Activated B cell treated with CpG ODN at 0.5 μM for 24 hours (primary cell): ENCODE results near the gene SMDT1. TPM values are rescaled to one million over a fixed set of nuclear protein-coding genes. Genes with fewer than 3 reads are reported as not detected.

Experiments used
- ATAC-seq: fragments of 200-7000 bp; cut with Tn5 transposase; one replicate; pipeline ENCODE4 v1.10.0; 2021; ENCODE audit warnings: low read depth, mild to moderate bottlenecking, moderate library complexity
- CTCF ChIA-PET: fragments of 350-600 bp; sonication (Branson Sonifier 250); formaldehyde crosslinking; loops from one replicate; lab custom pipeline; 2021; ENCODE audit warnings: antibody characterized with exemption; lab: Charles Lee
- POLR2A ChIA-PET: fragments of 350-600 bp; sonication (Branson Sonifier 250); formaldehyde crosslinking; loops from one replicate; lab custom pipeline; 2021; ENCODE audit warnings: antibody characterized with exemption; lab: Charles Lee
- DNase-seq: peaks from one replicate; pipeline ENCODE4 v3.0.0; 2022
- H3K27ac Mint-ChIP-seq: one replicate; pipeline ENCODE4 v1.8.0; 2020; ENCODE audit warnings: mixed read lengths
- H3K27me3 Mint-ChIP-seq: one replicate; pipeline ENCODE4 v1.8.0; 2021; ENCODE audit warnings: mixed read lengths
- H3K36me3 Mint-ChIP-seq: one replicate; pipeline ENCODE4 v1.8.0; 2021; ENCODE audit warnings: low read depth, mixed read lengths
- H3K4me1 Mint-ChIP-seq: one replicate; pipeline ENCODE4 v1.8.0; 2021; ENCODE audit warnings: mixed read lengths
- H3K4me3 Mint-ChIP-seq: one replicate; pipeline ENCODE4 v1.8.0; 2020; ENCODE audit warnings: mild to moderate bottlenecking, mixed read lengths
- H3K9me3 Mint-ChIP-seq: one replicate; pipeline ENCODE4 v1.8.0; 2020; ENCODE audit warnings: mixed read lengths
- intact Hi-C: fragments of 100-400 bp; cut with micrococcal nuclease; formaldehyde crosslinking; loops from one replicate; pipeline ENCODE4 v1.15.1; 2024
- total RNA-seq: library from RNA; stranded (reverse); gene quantifications from 2 replicates; pipeline ENCODE4 v1.2.3, GENCODE V29; 2022
- TF ChIP-seq, protein P1 (sequence below): fragments of 200-600 bp; IDR thresholded peaks from one replicate; pipeline ENCODE4 v1.8.0; 2022; ENCODE audit warnings: antibody characterized with exemption, mild to moderate bottlenecking

The SMDT1 gene
- total RNA-seq, 1 donor from 2014 or later: 165 TPM

DNA sequence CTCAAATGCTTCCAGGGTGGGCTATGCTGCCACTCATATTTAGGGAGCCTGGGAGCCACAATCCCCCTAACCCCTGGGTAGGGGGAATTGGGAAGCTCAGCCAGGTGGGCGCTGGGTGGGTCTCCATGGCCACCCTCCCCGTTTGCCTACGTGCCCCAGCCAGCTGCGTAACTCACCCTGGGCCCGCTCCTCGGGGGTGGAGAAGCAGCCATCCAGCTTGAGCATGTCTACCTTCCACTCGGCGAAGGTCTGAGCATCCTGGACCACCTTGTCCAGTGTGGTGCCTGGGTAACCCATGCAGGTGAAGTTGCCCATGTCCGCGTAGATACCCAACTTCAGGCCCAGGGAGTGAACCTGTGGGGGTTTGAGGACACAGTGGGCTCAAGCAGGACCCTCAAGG, 12.6 kb upstream of the SMDT1 start:
- CTCF ChIA-PET: no interaction called here
- H3K4me3 Mint-ChIP-seq: no peak overlapping the region
- no peak overlapping the region for H3K27ac Mint-ChIP-seq
- intact Hi-C loops: no loop called here
- H3K36me3 Mint-ChIP-seq: peaks cover 51% of the 10 kb centered on the region
- H3K9me3 Mint-ChIP-seq: no peaks in the 10 kb centered on the region
- peaks cover 22% of the 10 kb centered on the region for H3K4me1 Mint-ChIP-seq
- no peak for ATAC-seq
- DNase-seq: no peak
- POLR2A ChIA-PET: no interaction called here
- TF ChIP-seq, protein P1, sequence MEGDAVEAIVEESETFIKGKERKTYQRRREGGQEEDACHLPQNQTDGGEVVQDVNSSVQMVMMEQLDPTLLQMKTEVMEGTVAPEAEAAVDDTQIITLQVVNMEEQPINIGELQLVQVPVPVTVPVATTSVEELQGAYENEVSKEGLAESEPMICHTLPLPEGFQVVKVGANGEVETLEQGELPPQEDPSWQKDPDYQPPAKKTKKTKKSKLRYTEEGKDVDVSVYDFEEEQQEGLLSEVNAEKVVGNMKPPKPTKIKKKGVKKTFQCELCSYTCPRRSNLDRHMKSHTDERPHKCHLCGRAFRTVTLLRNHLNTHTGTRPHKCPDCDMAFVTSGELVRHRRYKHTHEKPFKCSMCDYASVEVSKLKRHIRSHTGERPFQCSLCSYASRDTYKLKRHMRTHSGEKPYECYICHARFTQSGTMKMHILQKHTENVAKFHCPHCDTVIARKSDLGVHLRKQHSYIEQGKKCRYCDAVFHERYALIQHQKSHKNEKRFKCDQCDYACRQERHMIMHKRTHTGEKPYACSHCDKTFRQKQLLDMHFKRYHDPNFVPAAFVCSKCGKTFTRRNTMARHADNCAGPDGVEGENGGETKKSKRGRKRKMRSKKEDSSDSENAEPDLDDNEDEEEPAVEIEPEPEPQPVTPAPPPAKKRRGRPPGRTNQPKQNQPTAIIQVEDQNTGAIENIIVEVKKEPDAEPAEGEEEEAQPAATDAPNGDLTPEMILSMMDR: no peak
- H3K27me3 Mint-ChIP-seq: no peaks in the 10 kb centered on the region

DNA sequence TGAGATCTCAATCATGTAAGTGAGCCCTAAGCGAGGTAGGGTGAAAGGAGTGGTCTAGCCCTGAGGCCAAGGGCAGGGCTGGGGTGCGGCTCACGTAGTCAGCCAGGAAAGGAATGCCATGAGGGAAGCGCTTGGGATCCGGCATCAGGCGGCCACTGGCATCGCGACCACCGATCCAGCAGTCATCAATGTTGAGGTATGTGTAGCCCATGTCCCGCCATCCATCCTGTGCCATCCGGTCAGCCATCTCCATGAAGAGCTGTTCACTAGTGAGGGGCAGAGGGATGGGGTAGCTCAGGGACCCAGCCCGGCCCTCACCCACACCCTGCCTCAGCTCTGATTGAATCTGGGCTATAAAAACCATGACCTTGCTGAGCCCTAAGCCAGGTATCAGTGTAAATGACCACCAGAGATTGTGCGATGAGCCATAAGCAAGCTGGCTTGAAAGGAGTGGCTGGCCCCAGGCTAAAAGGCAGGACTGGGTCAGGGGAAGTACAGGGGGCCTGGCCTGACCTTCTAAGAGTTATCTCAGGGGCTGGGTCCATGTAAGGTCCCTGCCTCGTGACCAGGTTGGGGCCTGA, 11.7 kb upstream of the SMDT1 start:
- DNase-seq (no peak), ATAC-seq (no peak)
- Mint-ChIP-seq H3K9me3 (no peaks in the 10 kb centered on the region), H3K27ac (no peak overlapping the region), H3K27me3 (no peaks in the 10 kb centered on the region), H3K4me3 (no peak overlapping the region), H3K4me1 (peaks cover 22% of the 10 kb centered on the region), H3K36me3 (peaks cover 42% of the 10 kb centered on the region)
- ChIA-PET POLR2A (interaction anchor here (0.6 kb wide), 1 partner anchor 415 kb away, joined by 5 read pairs; no protein-coding TSS in a partner anchor), CTCF (no interaction called here)
- TF ChIP-seq, protein P1: no peak
- intact Hi-C loops: no loop called here

DNA sequence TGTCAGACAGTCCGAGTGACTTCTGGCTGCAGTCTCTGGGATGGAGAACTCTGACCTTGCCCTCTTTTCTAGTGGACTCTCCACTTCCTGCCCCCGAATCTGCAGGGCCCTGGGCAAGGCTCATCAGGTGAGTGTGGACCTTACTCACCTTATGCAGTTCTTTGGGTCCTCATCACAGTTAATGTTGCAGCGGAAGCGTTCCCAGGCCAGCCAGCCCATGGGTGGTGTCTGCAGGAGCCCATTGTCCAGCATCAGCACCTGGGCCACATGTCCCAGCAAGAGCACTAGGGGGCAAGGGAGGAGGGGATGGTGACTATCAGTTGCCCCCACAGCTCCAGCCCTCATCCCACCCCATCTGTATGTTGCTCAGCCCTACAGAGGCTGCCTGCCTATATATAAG, 11.2 kb upstream of the SMDT1 start:
- H3K4me1 Mint-ChIP-seq: peaks cover 25% of the 10 kb centered on the region
- no peaks in the 10 kb centered on the region for H3K27me3 Mint-ChIP-seq
- ATAC-seq (no peak), DNase-seq (no peak)
- peaks cover 37% of the 10 kb centered on the region for H3K36me3 Mint-ChIP-seq
- H3K27ac Mint-ChIP-seq: no peak overlapping the region
- H3K9me3 Mint-ChIP-seq: no peaks in the 10 kb centered on the region
- intact Hi-C loops: no loop called here
- POLR2A ChIA-PET: interaction anchor here (0.5 to 3.7 kb wide), 2 partner anchors 12 to 248 kb away, joined by 6 to 47 read pairs; partner anchors contain the start of gene SMDT1
- no peak overlapping the region for H3K4me3 Mint-ChIP-seq
- CTCF ChIA-PET: no interaction called here
- TF ChIP-seq, protein P1: no peak

DNA sequence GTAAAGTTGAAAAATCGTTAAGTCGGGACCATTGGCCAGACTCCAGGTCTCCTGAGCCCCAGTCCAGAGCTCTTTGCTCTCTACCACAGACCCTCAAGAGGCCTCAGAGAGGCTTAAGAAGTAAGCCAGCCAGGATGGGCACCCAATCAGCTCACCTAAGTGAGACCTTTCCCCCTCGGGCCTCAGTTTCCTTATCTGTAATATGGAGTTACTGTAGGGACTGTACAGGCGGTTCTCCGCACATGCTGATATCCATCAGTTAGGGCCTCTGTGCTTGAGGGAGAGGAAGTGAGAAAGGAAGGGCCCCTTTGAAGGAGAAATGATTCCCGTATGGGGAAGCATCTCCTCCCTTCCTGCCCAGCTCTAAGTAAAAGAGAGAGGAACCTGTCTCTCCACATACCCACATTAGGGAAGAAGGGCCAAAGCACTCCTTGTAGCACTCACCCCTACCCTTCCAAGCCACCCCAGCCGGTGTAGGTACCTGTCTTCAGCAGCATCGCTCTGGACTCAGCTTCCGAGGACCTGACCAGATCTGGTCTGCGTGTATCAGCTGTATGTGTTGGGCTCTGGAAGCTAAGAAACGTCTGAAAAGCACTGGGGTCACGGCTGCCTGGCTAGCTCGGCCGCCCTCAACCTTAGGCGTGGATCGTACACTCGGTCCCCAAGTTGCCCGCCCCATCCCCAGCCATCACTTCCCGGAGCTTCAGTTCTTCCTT, 9.5 kb upstream of the SMDT1 start:
- Mint-ChIP-seq H3K9me3 (no peaks in the 10 kb centered on the region), H3K36me3 (peaks cover 31% of the 10 kb centered on the region), H3K4me3 (peak overlapping the region; percentile 89), H3K27me3 (no peaks in the 10 kb centered on the region), H3K27ac (peak overlapping the region; percentile 80), H3K4me1 (peaks cover 30% of the 10 kb centered on the region)
- TF ChIP-seq, protein P1: no peak
- no peak for DNase-seq
- ChIA-PET CTCF (interaction anchor here (0.7 to 1.7 kb wide), 3 partner anchors 16 to 37 kb away, joined by 3 to 6 read pairs (median 3); partner anchors contain the start of gene NDUFA6), POLR2A (interaction anchor here (0.5 to 3.7 kb wide), 16 partner anchors 10 to 689 kb away, joined by 3 to 47 read pairs (median 5); partner anchors contain the start of genes NDUFA6, SMDT1, SREBF2 and TNFRSF13C)
- intact Hi-C loops: loop anchor here (1.0 to 5.0 kb wide), 6 partner anchors 9 to 383 kb away; partner anchors contain the start of genes NDUFA6, SMDT1, SNU13 and WBP2NL
- ATAC-seq: peak; percentile 7
